VCaP (cell line): ENCODE results near the gene OTOS.

Source experiments
- H3K27ac ChIP-seq: fragments of 450-650 bp; 2 replicates; pipeline ENCODE4 v1.5.1; 2017
- TF ChIP-seq, protein P1 (sequence below): fragments of 450-650 bp; conservative IDR thresholded peaks from 2 replicates; pipeline ENCODE4 v1.5.1; 2017; ENCODE audit warnings: mild to moderate bottlenecking, moderate library complexity

The OTOS gene

GRCh38 chr2:240162032-240162431, 21.6 kb upstream of the OTOS start:
- no peak overlapping the region for H3K27ac ChIP-seq
- TF ChIP-seq, protein P1, sequence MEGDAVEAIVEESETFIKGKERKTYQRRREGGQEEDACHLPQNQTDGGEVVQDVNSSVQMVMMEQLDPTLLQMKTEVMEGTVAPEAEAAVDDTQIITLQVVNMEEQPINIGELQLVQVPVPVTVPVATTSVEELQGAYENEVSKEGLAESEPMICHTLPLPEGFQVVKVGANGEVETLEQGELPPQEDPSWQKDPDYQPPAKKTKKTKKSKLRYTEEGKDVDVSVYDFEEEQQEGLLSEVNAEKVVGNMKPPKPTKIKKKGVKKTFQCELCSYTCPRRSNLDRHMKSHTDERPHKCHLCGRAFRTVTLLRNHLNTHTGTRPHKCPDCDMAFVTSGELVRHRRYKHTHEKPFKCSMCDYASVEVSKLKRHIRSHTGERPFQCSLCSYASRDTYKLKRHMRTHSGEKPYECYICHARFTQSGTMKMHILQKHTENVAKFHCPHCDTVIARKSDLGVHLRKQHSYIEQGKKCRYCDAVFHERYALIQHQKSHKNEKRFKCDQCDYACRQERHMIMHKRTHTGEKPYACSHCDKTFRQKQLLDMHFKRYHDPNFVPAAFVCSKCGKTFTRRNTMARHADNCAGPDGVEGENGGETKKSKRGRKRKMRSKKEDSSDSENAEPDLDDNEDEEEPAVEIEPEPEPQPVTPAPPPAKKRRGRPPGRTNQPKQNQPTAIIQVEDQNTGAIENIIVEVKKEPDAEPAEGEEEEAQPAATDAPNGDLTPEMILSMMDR = no peak

DNA sequence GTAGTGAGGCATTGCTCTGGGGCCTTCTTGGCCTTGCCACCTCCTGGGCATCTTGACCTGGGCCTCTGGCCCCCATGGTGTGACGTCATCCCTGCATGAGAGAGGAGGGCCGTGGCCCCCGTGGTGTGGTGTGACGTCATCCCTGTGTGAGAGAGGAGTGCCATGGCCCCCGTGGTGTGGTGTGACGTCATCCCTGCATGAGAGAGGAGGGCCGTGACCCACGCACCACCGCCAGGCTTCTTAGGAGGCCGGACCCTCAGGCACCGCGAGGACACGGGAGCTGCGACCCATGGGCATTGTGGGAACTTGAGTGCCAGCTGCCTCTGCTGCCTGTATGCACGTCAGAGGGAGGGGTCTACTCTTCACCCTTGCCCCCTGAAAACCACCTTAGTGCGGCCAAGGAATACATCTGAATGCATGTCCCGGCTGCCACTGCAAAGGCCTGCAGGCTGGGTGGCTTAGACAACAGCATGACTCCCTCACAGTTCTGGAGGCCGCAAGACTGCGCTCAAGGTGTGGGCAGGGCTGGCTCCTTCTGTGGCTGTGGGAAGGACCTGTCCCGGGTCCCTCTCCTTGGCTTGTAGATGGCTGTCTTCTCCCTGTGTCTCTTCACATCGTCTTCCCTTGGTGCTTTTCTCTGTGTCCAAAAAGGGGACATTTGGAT, 20.8 kb upstream of the OTOS start:
- H3K27ac ChIP-seq = no peak overlapping the region
- TF ChIP-seq, protein P1 = no peak

DNA sequence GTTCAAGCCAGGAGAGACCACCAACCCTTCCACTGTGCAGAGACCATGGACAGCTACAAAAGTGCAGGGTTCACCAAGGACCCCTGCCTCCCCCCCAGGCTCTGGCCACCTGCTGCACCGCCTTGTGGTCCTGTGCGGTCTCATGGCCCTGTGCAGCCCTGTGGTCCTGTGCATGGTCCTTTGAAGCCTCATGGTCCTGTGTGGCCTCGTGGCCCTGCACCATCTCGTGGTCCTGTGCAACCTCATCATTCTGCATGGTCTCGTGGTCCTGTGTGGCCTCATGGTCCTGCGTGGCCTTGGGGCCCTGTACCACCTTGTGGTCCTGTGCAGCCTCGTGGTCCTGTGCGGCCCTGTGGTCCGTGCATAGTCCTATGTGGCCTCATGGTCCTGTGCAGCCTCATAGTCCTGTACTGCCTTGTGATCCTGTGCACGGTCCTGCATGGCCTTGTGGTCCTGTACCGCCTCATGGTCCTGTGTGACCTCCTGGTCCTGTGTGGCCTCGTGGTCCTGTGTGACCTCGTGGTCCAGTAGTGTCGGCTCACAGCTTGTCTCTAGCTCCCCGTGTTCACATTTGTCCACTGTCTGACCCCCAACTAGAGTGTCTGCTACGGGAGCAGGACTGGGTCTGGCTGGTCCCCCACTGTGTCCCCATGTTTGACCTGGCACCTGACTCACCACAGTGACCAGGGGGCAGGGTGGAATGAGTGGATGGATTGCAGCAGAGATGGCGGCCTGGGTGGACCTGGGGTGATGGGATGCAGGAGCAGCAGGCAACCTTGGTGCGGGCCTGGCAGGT, 20.0 kb upstream of the OTOS start:
- TF ChIP-seq, protein P1 = no peak
- H3K27ac ChIP-seq = no peak overlapping the region

DNA sequence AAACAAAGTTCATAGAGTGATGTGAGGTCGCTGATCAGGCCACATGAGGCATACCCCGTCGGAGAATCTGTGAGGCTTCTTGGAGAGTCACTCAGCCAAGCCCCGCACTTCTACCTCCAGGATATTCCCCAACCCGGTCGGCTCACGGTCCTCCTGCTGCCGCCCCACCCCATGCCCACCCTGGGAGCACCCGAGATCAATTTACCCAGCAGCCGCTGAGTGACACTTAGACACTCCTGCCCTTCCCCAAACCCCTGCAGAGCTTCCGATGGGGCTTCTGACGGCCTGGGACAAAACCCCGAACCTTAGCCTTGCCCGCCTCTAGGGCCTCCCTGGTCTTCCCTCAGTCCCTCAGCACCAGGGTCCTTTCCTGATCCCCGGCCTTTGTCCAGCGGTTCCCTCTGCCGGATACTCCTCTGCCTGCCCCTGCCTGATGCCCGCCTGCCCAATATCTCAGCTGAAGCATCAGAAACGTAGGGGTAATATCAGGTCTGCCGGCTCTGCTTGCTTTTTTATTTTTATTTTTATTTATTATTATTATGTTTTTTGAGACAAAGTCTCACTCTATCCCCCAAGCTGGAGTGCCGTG, 18.9 kb upstream of the OTOS start:
- TF ChIP-seq, protein P1 = no peak
- H3K27ac ChIP-seq = no peak overlapping the region

DNA sequence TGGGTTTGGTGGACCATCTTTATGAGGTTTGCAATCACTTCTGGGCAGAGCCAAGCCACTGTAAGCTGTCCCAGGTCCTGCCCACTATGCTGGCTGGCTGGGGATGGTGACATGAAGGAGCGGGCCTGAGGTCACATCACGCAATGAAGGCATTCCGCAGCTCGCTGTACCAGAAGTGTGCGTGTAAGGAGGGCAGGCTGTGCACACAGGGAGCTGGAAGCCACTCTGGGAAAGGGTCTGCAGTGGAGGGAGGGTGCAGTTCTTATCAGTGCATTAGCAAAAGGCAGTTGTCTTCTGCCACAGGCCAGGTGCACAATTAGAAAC, 16.7 kb upstream of the OTOS start:
- TF ChIP-seq, protein P1 = no peak
- no peak overlapping the region for H3K27ac ChIP-seq

DNA sequence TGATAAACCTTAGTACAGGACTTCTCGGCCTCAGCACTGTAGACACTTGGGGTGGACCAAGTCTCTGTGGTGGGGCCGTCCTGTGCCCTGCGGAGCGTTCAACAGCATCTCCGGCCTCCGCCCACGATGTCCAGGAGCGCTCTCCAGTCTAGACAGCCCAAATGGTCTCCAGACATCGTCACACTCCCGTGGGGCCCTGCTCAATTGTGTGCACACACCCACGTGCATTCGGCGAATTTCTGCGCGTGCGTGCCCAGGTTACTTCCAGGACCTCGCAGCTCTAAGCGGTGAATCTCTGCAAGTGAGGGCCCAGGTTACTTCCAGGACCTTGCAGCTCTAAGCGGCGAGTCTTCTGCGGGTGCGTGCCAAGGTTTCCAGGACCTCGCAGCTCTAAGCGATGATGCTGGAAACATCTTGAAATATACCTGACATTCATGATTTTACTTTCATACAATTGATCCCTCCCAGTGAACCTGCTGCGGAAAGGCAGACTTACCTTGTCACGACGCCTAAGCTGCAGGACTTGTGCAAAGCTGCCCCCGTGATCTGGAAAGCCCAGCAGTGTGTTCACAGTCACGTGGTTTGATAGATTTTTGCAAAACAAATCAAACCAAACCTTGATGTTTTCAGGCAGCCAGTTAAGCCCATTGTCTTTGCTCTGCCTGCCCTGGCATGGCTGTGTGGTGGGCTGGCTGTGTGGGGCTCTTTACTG, 16.1 kb upstream of the OTOS start:
- TF ChIP-seq, protein P1 = no peak
- H3K27ac ChIP-seq = no peak overlapping the region
